AG09319 (cell line): ENCODE results near the gene NFASC.

Source experiments
- DNase-seq: peaks from one replicate; pipeline ENCODE4 v3.0.0-alpha.2; 2010; ENCODE audit warnings: low read depth; ENCODE audit errors: extremely low read depth
- TF ChIP-seq, protein P1 (sequence below): IDR thresholded peaks from 2 replicates; pipeline ENCODE4 v1.5.1; 2011; ENCODE audit warnings: low read depth, mild to moderate bottlenecking, inconsistent platforms, low read length, moderate library complexity

The NFASC gene

DNA sequence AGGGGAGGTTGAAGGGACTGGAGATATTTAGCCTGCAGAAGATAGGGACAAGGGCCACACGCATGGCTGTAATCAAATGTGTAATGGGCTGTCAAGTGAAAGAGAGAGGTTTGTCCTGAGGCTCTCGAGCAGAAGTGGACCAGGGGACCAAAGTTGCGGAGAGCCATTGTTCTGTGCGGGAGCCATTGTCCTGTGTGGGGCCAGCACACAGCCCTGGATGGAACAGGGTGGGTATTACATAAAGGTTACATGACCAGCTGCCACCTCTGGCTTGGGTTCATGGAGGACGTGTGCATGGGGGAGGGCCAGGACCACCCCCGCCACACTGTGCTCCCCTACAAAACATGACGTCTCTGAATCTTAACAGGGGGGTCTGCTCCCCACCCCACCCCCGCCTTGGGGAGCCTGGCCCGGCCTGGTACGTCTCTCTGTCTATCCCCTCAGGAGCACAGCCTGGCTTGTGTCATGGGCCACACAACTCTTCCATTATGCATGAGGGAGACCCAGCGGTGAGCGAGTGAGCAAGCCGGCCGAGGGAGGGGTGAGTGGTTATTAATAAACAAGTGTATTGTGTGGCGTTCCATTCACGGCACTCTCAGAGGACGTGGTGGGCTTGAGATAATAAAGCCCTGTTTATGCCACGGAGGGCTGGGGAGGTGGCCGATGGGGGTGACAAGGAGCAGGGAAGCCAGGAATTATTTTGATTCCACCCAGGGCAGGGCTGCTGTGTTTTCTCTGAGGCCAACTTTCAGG, at the start of gene NFASC:
NFASC (plus strand) TSS at position 703 of the 753 bp plus-strand sequence. CDS start 73,454 bp downstream, outside the sequence.
- DNase-seq = no peak

DNA sequence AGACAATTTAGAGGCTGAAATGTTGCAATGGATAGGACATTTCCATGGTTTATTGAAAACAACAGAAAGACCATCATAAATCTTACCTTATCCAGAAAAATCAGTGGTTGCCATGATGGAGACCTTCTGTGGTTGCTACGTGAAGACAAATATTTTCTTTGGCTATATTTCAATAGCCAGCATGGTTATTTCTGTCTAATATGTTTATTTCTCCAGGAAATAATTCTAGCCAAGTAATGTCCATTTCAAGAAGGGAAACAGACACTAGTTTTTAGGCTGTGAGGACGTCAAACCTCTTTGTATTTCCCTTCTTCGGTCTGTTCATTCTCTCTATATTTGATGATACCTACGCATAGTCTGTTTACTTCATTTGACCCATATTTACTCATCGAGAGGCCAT, 49.2 kb upstream of the NFASC start:
- TF ChIP-seq, protein P1, sequence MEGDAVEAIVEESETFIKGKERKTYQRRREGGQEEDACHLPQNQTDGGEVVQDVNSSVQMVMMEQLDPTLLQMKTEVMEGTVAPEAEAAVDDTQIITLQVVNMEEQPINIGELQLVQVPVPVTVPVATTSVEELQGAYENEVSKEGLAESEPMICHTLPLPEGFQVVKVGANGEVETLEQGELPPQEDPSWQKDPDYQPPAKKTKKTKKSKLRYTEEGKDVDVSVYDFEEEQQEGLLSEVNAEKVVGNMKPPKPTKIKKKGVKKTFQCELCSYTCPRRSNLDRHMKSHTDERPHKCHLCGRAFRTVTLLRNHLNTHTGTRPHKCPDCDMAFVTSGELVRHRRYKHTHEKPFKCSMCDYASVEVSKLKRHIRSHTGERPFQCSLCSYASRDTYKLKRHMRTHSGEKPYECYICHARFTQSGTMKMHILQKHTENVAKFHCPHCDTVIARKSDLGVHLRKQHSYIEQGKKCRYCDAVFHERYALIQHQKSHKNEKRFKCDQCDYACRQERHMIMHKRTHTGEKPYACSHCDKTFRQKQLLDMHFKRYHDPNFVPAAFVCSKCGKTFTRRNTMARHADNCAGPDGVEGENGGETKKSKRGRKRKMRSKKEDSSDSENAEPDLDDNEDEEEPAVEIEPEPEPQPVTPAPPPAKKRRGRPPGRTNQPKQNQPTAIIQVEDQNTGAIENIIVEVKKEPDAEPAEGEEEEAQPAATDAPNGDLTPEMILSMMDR = no peak
- no peak for DNase-seq

More for the DNA sequence above, at the start of gene NFASC:
- TF ChIP-seq, protein P1 = no peak

DNA sequence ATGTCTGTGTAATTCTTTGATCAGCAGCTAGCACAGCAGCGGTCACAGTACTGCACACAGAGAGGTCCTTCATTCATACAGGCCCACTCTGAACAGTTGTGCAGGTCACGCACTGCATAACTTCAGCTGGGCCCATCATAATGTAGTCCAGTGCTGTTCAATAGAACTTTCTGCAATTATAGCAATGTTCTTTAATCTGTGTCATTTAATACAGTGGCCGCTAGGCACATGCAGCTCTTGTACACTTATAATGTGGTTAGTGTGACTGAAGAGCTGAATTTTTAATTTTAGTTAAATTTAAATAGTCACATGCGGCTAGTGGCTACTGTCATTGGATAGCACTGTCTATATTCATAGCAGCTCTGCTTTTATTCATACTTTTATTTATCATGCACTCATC, 48.7 kb upstream of the NFASC start:
- DNase-seq = no peak

DNA sequence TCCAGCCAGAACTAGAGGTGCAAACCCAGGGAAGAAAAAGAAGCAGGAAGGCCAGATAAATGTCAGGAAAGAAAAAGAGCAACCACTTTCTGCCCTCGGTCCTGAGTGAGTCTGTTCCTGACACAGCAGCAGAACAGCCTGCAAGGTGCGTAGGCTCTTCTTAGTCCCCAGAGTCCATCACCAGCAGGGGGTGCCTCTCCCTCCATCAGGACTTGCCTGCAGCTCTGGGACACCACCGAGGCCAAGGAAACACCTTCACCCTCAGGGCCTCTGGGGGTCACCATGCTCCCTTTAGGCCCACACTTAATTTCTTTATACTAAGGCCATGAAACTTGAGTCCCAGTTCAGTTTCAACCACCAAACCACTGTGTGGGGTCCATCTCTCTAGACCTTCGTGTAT, 43.7 kb upstream of the NFASC start:
- TF ChIP-seq, protein P1 = peak; percentile 23
- no peak for DNase-seq

More for the DNA sequence above, 48.7 kb upstream of the NFASC start:
- TF ChIP-seq, protein P1 = no peak

DNA sequence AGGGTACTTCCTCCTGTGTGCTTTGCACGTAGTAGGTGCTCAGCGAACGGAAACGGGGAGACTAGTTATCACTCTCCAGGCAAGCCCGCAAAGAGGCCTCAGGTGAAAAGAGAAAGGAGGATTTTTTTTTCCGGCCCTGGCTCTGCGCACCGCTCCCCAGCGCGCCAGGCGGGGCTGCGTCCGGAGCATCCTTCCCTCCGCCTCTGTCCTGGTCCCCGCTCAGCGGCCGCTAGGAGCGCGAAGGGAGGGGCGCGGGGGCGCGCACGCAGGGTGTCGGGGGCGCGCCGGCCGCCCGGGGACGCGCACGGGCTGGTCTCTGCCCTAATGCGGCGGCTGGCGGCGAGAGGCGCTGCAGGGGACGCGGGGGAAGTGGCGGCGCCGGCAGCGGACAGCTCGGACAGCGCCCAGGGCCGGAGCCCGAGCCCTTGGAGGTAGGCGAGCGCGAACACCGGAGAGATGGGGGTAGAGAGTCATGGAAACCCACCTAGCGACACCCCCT, 42.3 kb upstream of the NFASC start:
- DNase-seq = peak; percentile 41
- TF ChIP-seq, protein P1 = no peak; the same call in none of the 2 replicates

DNA sequence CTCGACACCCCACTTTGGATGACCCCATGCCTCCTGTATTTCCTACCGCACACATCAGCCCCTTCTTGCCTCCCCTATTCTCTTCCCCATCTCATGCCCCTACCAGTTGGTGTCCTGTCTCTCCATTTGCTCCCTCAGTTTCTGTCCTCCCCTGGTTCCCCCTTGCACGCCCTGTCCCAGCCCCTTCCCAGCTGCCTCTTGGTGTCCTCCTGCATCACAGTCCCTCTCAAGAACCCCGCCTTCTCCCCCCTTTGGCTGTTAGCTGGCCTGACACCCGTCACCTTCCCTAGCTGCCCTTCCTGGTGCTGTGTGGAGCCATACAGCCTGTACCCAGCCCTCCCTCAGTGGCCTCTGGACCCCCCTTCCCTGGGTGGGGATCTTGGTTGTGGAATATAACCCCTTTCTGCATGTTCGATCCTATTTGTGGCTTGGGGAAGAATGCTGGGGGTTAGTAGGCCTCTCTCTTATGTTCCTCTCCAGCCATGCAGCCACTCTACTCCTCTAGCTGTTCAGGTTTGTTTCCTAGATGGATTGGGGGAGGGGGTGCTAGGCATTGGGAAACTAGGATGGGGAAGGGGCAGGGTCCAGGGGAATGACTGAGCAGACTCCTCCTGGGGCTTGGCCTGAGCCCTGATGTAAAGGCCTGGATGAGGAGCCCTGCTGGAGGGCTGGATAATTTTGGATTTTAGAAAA, 41.4 kb upstream of the NFASC start:
- TF ChIP-seq, protein P1 = no peak
- DNase-seq = no peak

DNA sequence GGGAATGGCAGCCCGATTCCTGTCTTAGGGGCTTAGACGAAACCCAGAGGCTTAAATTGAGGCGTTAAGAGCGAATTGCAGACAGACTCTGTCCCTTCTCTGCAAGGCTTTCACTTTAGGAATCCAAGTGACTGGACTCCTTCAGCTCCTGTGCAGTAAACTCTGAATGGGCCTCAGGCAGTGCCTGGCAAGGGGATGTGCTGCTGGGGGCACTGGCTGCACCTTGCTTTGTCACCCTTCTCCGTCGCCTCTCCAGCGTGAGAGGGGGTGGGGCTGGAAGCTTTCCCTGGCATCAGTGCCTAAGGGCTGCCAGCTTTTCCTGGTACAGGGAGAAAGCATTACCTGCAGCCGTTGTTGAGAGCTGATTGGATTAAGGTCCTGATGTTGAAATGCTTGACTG, 39.9 kb upstream of the NFASC start:
- TF ChIP-seq, protein P1 = no peak
- DNase-seq = no peak
